ENCODE measurements around the gene POLR2F. TPM values are rescaled to one million over a fixed set of nuclear protein-coding genes. Genes with fewer than 3 reads are reported as not detected.
"Not testable (repeated sequence)": the region's sequence is repeated elsewhere in the genome, so short reads cannot be mapped to it uniquely, and the experiment has no call there.

Gene POLR2F
- total RNA-seq, 1 experiment from 2014 or later = 99.6 TPM

GRCh38 chr22:37972527-37972926 is 19.0 kb downstream of the POLR2F start:
- no peak for DNase-seq (ENCODE audit: low read depth in 1 of 2, low spot score in 2 of 2)
- Histone ChIP-seq H3K27ac (no peak overlapping the region), H3K4me1 (replicated peaks) (no peaks in the 10 kb centered on the region), H3K4me3 (no peak overlapping the region), H3K36me3 (peaks cover 14% of the 10 kb centered on the region), H3K9me3 (replicated peaks) (no peaks in the 10 kb centered on the region), H3K27me3 (replicated peaks) (no peaks in the 10 kb centered on the region)

- Histone ChIP-seq H3K4me1 (replicated peaks) (no peaks in the 10 kb centered on the region), H3K4me3 (no peak overlapping the region), H3K9me3 (replicated peaks) (no peaks in the 10 kb centered on the region), H3K36me3 (peaks cover 4% of the 10 kb centered on the region), H3K27ac (no peak overlapping the region), H3K27me3 (replicated peaks) (no peaks in the 10 kb centered on the region)
- no peak for DNase-seq (ENCODE audit: low read depth in 1 of 2, low spot score in 2 of 2)
These were observed 20.0 kb downstream of the POLR2F start for GRCh38 chr22:37973271-37974170.

- Histone ChIP-seq H3K9me3 (replicated peaks) (no peaks in the 10 kb centered on the region), H3K27me3 (replicated peaks) (no peaks in the 10 kb centered on the region), H3K36me3 (no peaks in the 10 kb centered on the region; the same call in 1 of the 2 replicates), H3K4me1 (replicated peaks) (no peaks in the 10 kb centered on the region), H3K27ac (no peak overlapping the region), H3K4me3 (no peak overlapping the region)
- no peak for DNase-seq (ENCODE audit: low read depth in 1 of 2, low spot score in 2 of 2)
These were observed 21.7 kb downstream of the POLR2F start for GRCh38 chr22:37975153-37975552.

GRCh38 chr22:37976022-37976421 is 22.5 kb downstream of the POLR2F start:
- DNase-seq (ENCODE audit: low read depth in 1 of 2, low spot score in 2 of 2); H3K4me3 ChIP-seq; H3K9me3 ChIP-seq (replicated peaks); H3K36me3 ChIP-seq; H3K27ac ChIP-seq; H3K27me3 ChIP-seq (replicated peaks); H3K4me1 ChIP-seq (replicated peaks): not testable (repeated sequence)

- Histone ChIP-seq H3K27me3 (replicated peaks) (no peaks in the 10 kb centered on the region), H3K27ac (no peak overlapping the region), H3K9me3 (replicated peaks) (no peaks in the 10 kb centered on the region), H3K4me3 (no peak overlapping the region), H3K4me1 (replicated peaks) (no peaks in the 10 kb centered on the region), H3K36me3 (no peaks in the 10 kb centered on the region; the same call in 1 of the 2 replicates)
- DNase-seq (ENCODE audit: low read depth in 1 of 2, low spot score in 2 of 2) = no peak
These were observed 23.0 kb downstream of the POLR2F start for GRCh38 chr22:37976547-37976946.

GRCh38 chr22:37979782-37980181 is 26.3 kb downstream of the POLR2F start:
- Histone ChIP-seq H3K27me3 (replicated peaks) (no peaks in the 10 kb centered on the region), H3K27ac (no peak overlapping the region), H3K36me3 (no peaks in the 10 kb centered on the region), H3K9me3 (replicated peaks) (no peaks in the 10 kb centered on the region), H3K4me1 (replicated peaks) (no peaks in the 10 kb centered on the region), H3K4me3 (no peak overlapping the region)
- DNase-seq (ENCODE audit: low read depth in 1 of 2, low spot score in 2 of 2) = no peak

GRCh38 chr22:37981282-37982011 is 27.9 kb downstream of the POLR2F start:
- H3K4me1 ChIP-seq (replicated peaks) = no peaks in the 10 kb centered on the region
- no peaks in the 10 kb centered on the region for H3K36me3 ChIP-seq
- no peak for DNase-seq (ENCODE audit: low read depth in 1 of 2, low spot score in 2 of 2)
- no peaks in the 10 kb centered on the region for H3K9me3 ChIP-seq (replicated peaks)
- H3K27me3 ChIP-seq (replicated peaks) = no peaks in the 10 kb centered on the region
- H3K4me3 ChIP-seq = no peak overlapping the region
- no peak overlapping the region for H3K27ac ChIP-seq

GRCh38 chr22:37982151-37982785 is 28.8 kb downstream of the POLR2F start:
- Histone ChIP-seq H3K9me3 (replicated peaks) (no peaks in the 10 kb centered on the region), H3K27me3 (replicated peaks) (no peaks in the 10 kb centered on the region), H3K27ac (no peak overlapping the region), H3K36me3 (no peaks in the 10 kb centered on the region), H3K4me3 (no peak overlapping the region), H3K4me1 (replicated peaks) (no peaks in the 10 kb centered on the region)
- DNase-seq (ENCODE audit: low read depth in 1 of 2, low spot score in 2 of 2) = no peak

- Histone ChIP-seq H3K4me1 (replicated peaks) (no peaks in the 10 kb centered on the region), H3K27ac (no peak overlapping the region), H3K27me3 (replicated peaks) (no peaks in the 10 kb centered on the region), H3K4me3 (no peak overlapping the region), H3K9me3 (replicated peaks) (no peaks in the 10 kb centered on the region), H3K36me3 (no peaks in the 10 kb centered on the region)
- no peak for DNase-seq (ENCODE audit: low read depth in 1 of 2, low spot score in 2 of 2)
These were observed 29.7 kb downstream of the POLR2F start for GRCh38 chr22:37982938-37983859.

- no peak within 1 kb of the TSS for H3K27ac ChIP-seq
- no peaks in the 10 kb centered on the region for H3K27me3 ChIP-seq (replicated peaks)
- no peaks in the 10 kb centered on the region for H3K9me3 ChIP-seq (replicated peaks)
- H3K36me3 ChIP-seq = no peaks in the 10 kb centered on the region
- DNase-seq (ENCODE audit: low read depth in 1 of 2, low spot score in 2 of 2) = no peak
- no peaks in the 10 kb centered on the region for H3K4me1 ChIP-seq (replicated peaks)
- H3K4me3 ChIP-seq = no peak within 1 kb of the TSS
These were observed 30.6 kb downstream of the POLR2F start, which contains the start of gene SOX10 for GRCh38 chr22:37983860-37984791. TSS of gene SOX10 (minus strand) at chr22:37984555. CDS start at chr22:37983784, 771 bp downstream.

GRCh38 chr22:37985050-37985585 is 31.6 kb downstream of the POLR2F start:
- no peak overlapping the region for H3K4me3 ChIP-seq
- H3K9me3 ChIP-seq (replicated peaks) = no peaks in the 10 kb centered on the region
- DNase-seq (ENCODE audit: low read depth in 1 of 2, low spot score in 2 of 2) = no peak
- H3K27me3 ChIP-seq (replicated peaks) = no peaks in the 10 kb centered on the region
- H3K27ac ChIP-seq = no peak overlapping the region
- H3K36me3 ChIP-seq = no peaks in the 10 kb centered on the region
- H3K4me1 ChIP-seq (replicated peaks) = no peaks in the 10 kb centered on the region

GRCh38 chr22:37985751-37986281 is 32.3 kb downstream of the POLR2F start:
- Histone ChIP-seq H3K4me1 (replicated peaks) (no peaks in the 10 kb centered on the region), H3K4me3 (no peak overlapping the region), H3K27me3 (replicated peaks) (no peaks in the 10 kb centered on the region), H3K9me3 (replicated peaks) (no peaks in the 10 kb centered on the region), H3K27ac (no peak overlapping the region), H3K36me3 (no peaks in the 10 kb centered on the region)
- no peak for DNase-seq (ENCODE audit: low read depth in 1 of 2, low spot score in 2 of 2)
